Neural progenitor cell (in vitro differentiated cells): ENCODE measurements around the gene CSTF1. TPM values are rescaled to one million over a fixed set of nuclear protein-coding genes. Genes with fewer than 3 reads are reported as not detected.

Experiments
- DNase-seq: peaks from one replicate; pipeline ENCODE4 v3.0.0-alpha.2; 2016; ENCODE audit warnings: low spot score
- H2AFZ ChIP-seq: fragments of 200-600 bp; sonication (generic); replicated peaks from 2 replicates; pipeline ENCODE4 v1.6.1; 2016; ENCODE audit warnings: antibody characterized with exemption
- H3F3A ChIP-seq: fragments of 200-600 bp; sonication (generic); 2 replicates; pipeline ENCODE4 v1.6.1; 2016; ENCODE audit warnings: antibody characterized with exemption, low read depth
- H3K27ac ChIP-seq: fragments of 200-600 bp; sonication (generic); 2 replicates; pipeline ENCODE4 v1.5.1; 2016; ENCODE audit warnings: mild to moderate bottlenecking
- H3K27me3 ChIP-seq: fragments of 200-600 bp; sonication (generic); 2 replicates; pipeline ENCODE4 v1.6.1; 2016; ENCODE audit warnings: mild to moderate bottlenecking, moderate library complexity
- H3K36me3 ChIP-seq: fragments of 200-600 bp; sonication (generic); 2 replicates; pipeline ENCODE4 v1.5.1; 2016
- H3K4me1 ChIP-seq: fragments of 200-600 bp; sonication (generic); 2 replicates; pipeline ENCODE4 v1.6.1; 2016; ENCODE audit warnings: mixed run types
- H3K4me2 ChIP-seq: fragments of 200-600 bp; sonication (generic); 2 replicates; pipeline ENCODE4 v1.6.1; 2016
- H3K4me3 ChIP-seq: fragments of 200-600 bp; sonication (generic); 2 replicates; pipeline ENCODE4 v1.5.1; 2016
- H3K79me2 ChIP-seq: fragments of 200-600 bp; sonication (generic); 2 replicates; pipeline ENCODE4 v1.6.1; 2016; ENCODE audit warnings: low read depth
- H3K9ac ChIP-seq: fragments of 200-600 bp; sonication (generic); 2 replicates; pipeline ENCODE4 v1.6.1; 2016
- H3K9me3 ChIP-seq: fragments of 200-600 bp; sonication (generic); 2 replicates; pipeline ENCODE4 v1.5.1; 2016; ENCODE audit warnings: low read depth
- H4K20me1 ChIP-seq: fragments of 200-600 bp; sonication (generic); 2 replicates; pipeline ENCODE4 v1.6.1; 2016; ENCODE audit warnings: low read depth
- H3K27ac Mint-ChIP-seq: 3 replicates; pipeline ENCODE4 v1.8.0; 2021; ENCODE audit warnings: mixed read lengths
- H3K27me3 Mint-ChIP-seq: 2 replicates; pipeline ENCODE4 v1.8.0; 2022; ENCODE audit warnings: low read depth, mild to moderate bottlenecking, inconsistent platforms, moderate library complexity, mixed read lengths; ENCODE audit not compliant: insufficient read depth
- H3K36me3 Mint-ChIP-seq: 3 replicates; pipeline ENCODE4 v1.8.0; 2021; ENCODE audit warnings: mixed read lengths
- H3K4me1 Mint-ChIP-seq: 3 replicates; pipeline ENCODE4 v1.8.0; 2021; ENCODE audit warnings: mixed read lengths
- H3K4me3 Mint-ChIP-seq: 3 replicates; pipeline ENCODE4 v1.8.0; 2021; ENCODE audit warnings: mild to moderate bottlenecking, moderate library complexity, mixed read lengths
- H3K9me3 Mint-ChIP-seq: 3 replicates; pipeline ENCODE4 v1.8.0; 2020; ENCODE audit warnings: mixed read lengths
- CTCF ChIP-seq: fragments of 200-600 bp; sonication (generic); IDR thresholded peaks from 2 replicates; pipeline ENCODE4 v1.5.1; 2017; ENCODE audit warnings: antibody characterized with exemption, mild to moderate bottlenecking
- EZH2 ChIP-seq: fragments of 200-600 bp; sonication (generic); IDR thresholded peaks from 2 replicates; pipeline ENCODE4 v1.6.1; 2017; ENCODE audit warnings: antibody characterized with exemption, mild to moderate bottlenecking, moderate library complexity
- EZH2phosphoT487 ChIP-seq: fragments of 200-600 bp; sonication (generic); IDR thresholded peaks from 2 replicates; pipeline ENCODE4 v1.6.1; 2017; ENCODE audit warnings: antibody characterized with exemption
- total RNA-seq: library from RNA; depleted of rRNA; stranded (reverse); fragments of >200 nt; gene quantifications from 2 replicates; pipeline ENCODE4 v1.2.3, GENCODE V29; 2015; ENCODE audit warnings: low replicate concordance

Gene CSTF1
- total RNA-seq, 1 donor from 2014 or later: 87.2 TPM

GRCh38 chr20:56429502-56429901 lies 37.1 kb downstream of the CSTF1 start:
- peaks cover 29% of the 10 kb centered on the region for H3K4me1 Mint-ChIP-seq
- Histone ChIP-seq H3K9ac (no peak overlapping the region), H3K27me3 (peaks cover 29% of the 10 kb centered on the region), H3K4me2 (no peak overlapping the region), H3K9me3 (no peaks in the 10 kb centered on the region), H3K36me3 (no peaks in the 10 kb centered on the region), H3K4me1 (no peaks in the 10 kb centered on the region), H2AFZ (no peak overlapping the region), H3K79me2 (no peaks in the 10 kb centered on the region), H3K27ac (no peak overlapping the region), H3F3A (no peaks in the 10 kb centered on the region), H3K4me3 (no peak overlapping the region), H4K20me1 (no peaks in the 10 kb centered on the region)
- H3K9me3 Mint-ChIP-seq: no peaks in the 10 kb centered on the region
- H3K36me3 Mint-ChIP-seq: no peaks in the 10 kb centered on the region
- no peak overlapping the region for H3K4me3 Mint-ChIP-seq
- TF ChIP-seq EZH2phosphoT487 (no peak), CTCF (no peak), EZH2 (no peak)
- no peak for DNase-seq
- H3K27ac Mint-ChIP-seq: no peak overlapping the region
- H3K27me3 Mint-ChIP-seq: no peaks in the 10 kb centered on the region

- Mint-ChIP-seq H3K9me3 (no peaks in the 10 kb centered on the region), H3K27me3 (no peaks in the 10 kb centered on the region), H3K4me1 (peaks cover 30% of the 10 kb centered on the region), H3K36me3 (no peaks in the 10 kb centered on the region), H3K4me3 (no peak overlapping the region), H3K27ac (no peak overlapping the region)
- Histone ChIP-seq H3K79me2 (no peaks in the 10 kb centered on the region), H3K9ac (no peak overlapping the region), H3K27ac (no peak overlapping the region), H3K9me3 (no peaks in the 10 kb centered on the region), H3K4me1 (no peaks in the 10 kb centered on the region), H2AFZ (no peak overlapping the region), H4K20me1 (no peaks in the 10 kb centered on the region), H3K4me3 (no peak overlapping the region), H3K4me2 (no peak overlapping the region), H3K36me3 (no peaks in the 10 kb centered on the region), H3F3A (no peaks in the 10 kb centered on the region), H3K27me3 (peaks cover 24% of the 10 kb centered on the region)
- DNase-seq: no peak
- TF ChIP-seq CTCF (no peak), EZH2 (no peak), EZH2phosphoT487 (no peak)
These were observed 37.5 kb downstream of the CSTF1 start for GRCh38 chr20:56429941-56430340.

GRCh38 chr20:56430461-56430860 lies 38.0 kb downstream of the CSTF1 start:
- Histone ChIP-seq H3K9ac (no peak overlapping the region), H3K27me3 (peaks cover 24% of the 10 kb centered on the region), H3K4me2 (no peak overlapping the region), H3K27ac (no peak overlapping the region), H3K9me3 (no peaks in the 10 kb centered on the region), H3F3A (no peaks in the 10 kb centered on the region), H3K4me1 (no peaks in the 10 kb centered on the region), H4K20me1 (no peaks in the 10 kb centered on the region), H3K4me3 (no peak overlapping the region), H2AFZ (no peak overlapping the region), H3K79me2 (no peaks in the 10 kb centered on the region), H3K36me3 (no peaks in the 10 kb centered on the region)
- Mint-ChIP-seq H3K4me3 (no peak overlapping the region), H3K9me3 (no peaks in the 10 kb centered on the region), H3K27me3 (no peaks in the 10 kb centered on the region), H3K36me3 (no peaks in the 10 kb centered on the region), H3K4me1 (peaks cover 31% of the 10 kb centered on the region), H3K27ac (no peak overlapping the region)
- DNase-seq: no peak
- no peak for TF ChIP-seq EZH2phosphoT487
- no peak for TF ChIP-seq EZH2
- no peak for TF ChIP-seq CTCF

GRCh38 chr20:56430957-56431356 lies 38.5 kb downstream of the CSTF1 start:
- no peaks in the 10 kb centered on the region for H3K27me3 Mint-ChIP-seq
- H3K36me3 Mint-ChIP-seq: no peaks in the 10 kb centered on the region
- no peak overlapping the region for H3K27ac ChIP-seq

More at GRCh38 chr20:56430957-56431356, 38.5 kb downstream of the CSTF1 start:
- Histone ChIP-seq H2AFZ (no peak overlapping the region), H3K4me2 (no peak overlapping the region), H3K27me3 (peaks cover 20% of the 10 kb centered on the region), H3K36me3 (no peaks in the 10 kb centered on the region), H3K9me3 (no peaks in the 10 kb centered on the region), H3K4me3 (no peak overlapping the region), H3F3A (no peaks in the 10 kb centered on the region), H3K9ac (no peak overlapping the region), H4K20me1 (no peaks in the 10 kb centered on the region), H3K79me2 (no peaks in the 10 kb centered on the region), H3K4me1 (no peaks in the 10 kb centered on the region)
- Mint-ChIP-seq H3K4me3 (no peak overlapping the region), H3K4me1 (peaks cover 31% of the 10 kb centered on the region), H3K9me3 (no peaks in the 10 kb centered on the region), H3K27ac (no peak overlapping the region)
- TF ChIP-seq EZH2: no peak
- no peak for TF ChIP-seq CTCF
- TF ChIP-seq EZH2phosphoT487: no peak
- DNase-seq: no peak
